Endodermal cell (in vitro differentiated cells): Measurements from ENCODE around the gene DNM2. TPM values are rescaled to one million over a fixed set of nuclear protein-coding genes. Genes with fewer than 3 reads are reported as not detected.

Source experiments
- DNase-seq: peaks from one replicate; pipeline ENCODE4 v3.0.0-alpha.2; 2017
- H3K27ac ChIP-seq: 2 replicates; pipeline ENCODE4 v1.5.1; 2013; ENCODE audit warnings: mild to moderate bottlenecking, low read depth, low read length, moderate library complexity
- H3K27me3 ChIP-seq: 2 replicates; pipeline ENCODE4 v1.6.1; 2013; ENCODE audit warnings: mild to moderate bottlenecking, low read length, moderate library complexity; ENCODE audit not compliant: insufficient read depth, control insufficient read depth, poor library complexity, severe bottlenecking
- H3K36me3 ChIP-seq: 2 replicates; pipeline ENCODE4 v1.7.0; 2013; ENCODE audit warnings: mild to moderate bottlenecking, low read length, moderate library complexity; ENCODE audit not compliant: control insufficient read depth, insufficient read depth
- H3K4me1 ChIP-seq: one replicate; pipeline ENCODE4 v1.7.0; 2013; ENCODE audit warnings: low read length; ENCODE audit not compliant: control insufficient read depth, insufficient read depth
- H3K4me3 ChIP-seq: 2 replicates; pipeline ENCODE4 v1.5.1; 2013; ENCODE audit warnings: mild to moderate bottlenecking, low read length, moderate library complexity
- H3K9ac ChIP-seq: 2 replicates; pipeline ENCODE4 v1.6.1; 2013; ENCODE audit warnings: mild to moderate bottlenecking, low read length, moderate library complexity; ENCODE audit not compliant: poor library complexity, severe bottlenecking; ENCODE audit errors: extremely low read depth
- H3K9me3 ChIP-seq: 2 replicates; pipeline ENCODE4 v1.6.1; 2013; ENCODE audit warnings: mild to moderate bottlenecking, low read length, moderate library complexity; ENCODE audit not compliant: control insufficient read depth
- H3K27ac Mint-ChIP-seq: 2 replicates; pipeline ENCODE4 v1.8.0; 2020; ENCODE audit warnings: mixed read lengths
- H3K27me3 Mint-ChIP-seq: 2 replicates; pipeline ENCODE4 v1.8.0; 2021; ENCODE audit warnings: mild to moderate bottlenecking, mixed read lengths; ENCODE audit not compliant: insufficient read depth
- H3K36me3 Mint-ChIP-seq: 2 replicates; pipeline ENCODE4 v1.8.0; 2020; ENCODE audit warnings: low read depth, mixed read lengths
- H3K4me1 Mint-ChIP-seq: 2 replicates; pipeline ENCODE4 v1.8.0; 2020; ENCODE audit warnings: mixed read lengths
- H3K4me3 Mint-ChIP-seq: 2 replicates; pipeline ENCODE4 v1.8.0; 2020; ENCODE audit warnings: mild to moderate bottlenecking, moderate library complexity, mixed read lengths
- H3K9me3 Mint-ChIP-seq: 2 replicates; pipeline ENCODE4 v1.8.0; 2020; ENCODE audit warnings: mild to moderate bottlenecking, mixed read lengths
- WGBS, 2 experiments: methylation state at CpG; one replicate each; pipeline versions ENCODE4 v1.1.5 to v1.1.7; 2013; ENCODE audit warnings: missing lambda C conversion rate in 2 of 2, mixed read lengths in 1 of 2; ENCODE audit not compliant: insufficient coverage in 1 of 2, insufficient read length in 1 of 2; 5-methylcytosine and 5-hydroxymethylcytosine counted together
- total RNA-seq, 2 donors: library from RNA; stranded (reverse); fragmentation: NEBNext Ultra II Directional in 1 of 2; extraction: Animal tissue kit (Norgen Biotek cat#: 25700) in 1 of 2; gene quantifications; 2 replicates in 1 of 2; 3 replicates in 1 of 2; pipeline ENCODE4 v1.2.1, GENCODE V29; 2021
- TF ChIP-seq, protein P1 (sequence below): fragments of 200-600 bp; sonication (generic); conservative IDR thresholded peaks from 2 replicates; pipeline ENCODE4 v1.5.0; 2021; ENCODE audit warnings: antibody characterized with exemption, mild to moderate bottlenecking

Gene DNM2
- total RNA-seq, 2 donors from 2014 or later, result 118 to 136 TPM

DNA sequence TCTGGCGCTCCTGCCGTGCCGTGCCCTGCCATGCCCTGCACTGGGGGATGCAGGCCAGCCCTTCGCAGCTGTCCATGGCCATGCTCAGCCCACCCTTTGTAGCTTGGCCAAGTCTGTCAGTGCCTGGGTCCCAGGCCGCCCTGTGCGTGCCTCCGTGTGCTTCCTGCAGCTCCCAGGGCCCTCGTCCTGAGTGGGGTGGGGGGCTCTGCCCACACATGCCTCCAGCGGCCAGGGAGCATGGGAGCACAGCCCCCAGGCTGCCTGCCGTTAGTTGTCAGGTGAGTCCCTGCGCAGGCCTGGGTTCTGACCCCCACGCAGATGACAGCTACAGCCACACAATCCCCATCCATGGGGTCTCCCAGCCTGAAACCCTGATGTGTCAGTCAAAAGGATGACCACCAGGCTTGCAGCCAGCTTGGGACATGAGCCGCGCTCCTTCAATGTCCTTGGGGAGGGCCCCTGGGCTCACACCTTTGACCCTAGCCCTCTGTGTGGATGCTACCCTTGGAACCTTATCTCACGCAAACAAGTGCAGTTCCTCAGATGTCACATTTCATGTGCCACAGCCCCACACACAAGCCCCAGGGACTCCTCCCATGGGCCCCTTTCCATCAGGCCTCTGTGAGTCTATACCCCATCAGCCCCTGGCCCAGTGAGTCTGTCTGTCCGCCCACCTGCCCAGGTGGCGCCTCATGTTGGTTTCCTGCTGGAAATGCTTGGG is 93.7 kb downstream of the DNM2 start:
- no peak overlapping the region for H3K27ac ChIP-seq
- Mint-ChIP-seq H3K9me3 (no peaks in the 10 kb centered on the region), H3K27me3 (no peaks in the 10 kb centered on the region), H3K27ac (peak overlapping the region; percentile 35), H3K36me3 (peaks cover 33% of the 10 kb centered on the region), H3K4me3 (no peak overlapping the region), H3K4me1 (no peaks in the 10 kb centered on the region)
- H3K9ac ChIP-seq, result no peak overlapping the region
- no peaks in the 10 kb centered on the region for H3K9me3 ChIP-seq
- TF ChIP-seq, protein P1, sequence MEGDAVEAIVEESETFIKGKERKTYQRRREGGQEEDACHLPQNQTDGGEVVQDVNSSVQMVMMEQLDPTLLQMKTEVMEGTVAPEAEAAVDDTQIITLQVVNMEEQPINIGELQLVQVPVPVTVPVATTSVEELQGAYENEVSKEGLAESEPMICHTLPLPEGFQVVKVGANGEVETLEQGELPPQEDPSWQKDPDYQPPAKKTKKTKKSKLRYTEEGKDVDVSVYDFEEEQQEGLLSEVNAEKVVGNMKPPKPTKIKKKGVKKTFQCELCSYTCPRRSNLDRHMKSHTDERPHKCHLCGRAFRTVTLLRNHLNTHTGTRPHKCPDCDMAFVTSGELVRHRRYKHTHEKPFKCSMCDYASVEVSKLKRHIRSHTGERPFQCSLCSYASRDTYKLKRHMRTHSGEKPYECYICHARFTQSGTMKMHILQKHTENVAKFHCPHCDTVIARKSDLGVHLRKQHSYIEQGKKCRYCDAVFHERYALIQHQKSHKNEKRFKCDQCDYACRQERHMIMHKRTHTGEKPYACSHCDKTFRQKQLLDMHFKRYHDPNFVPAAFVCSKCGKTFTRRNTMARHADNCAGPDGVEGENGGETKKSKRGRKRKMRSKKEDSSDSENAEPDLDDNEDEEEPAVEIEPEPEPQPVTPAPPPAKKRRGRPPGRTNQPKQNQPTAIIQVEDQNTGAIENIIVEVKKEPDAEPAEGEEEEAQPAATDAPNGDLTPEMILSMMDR, result no peak
- no peaks in the 10 kb centered on the region for H3K4me1 ChIP-seq
- H3K36me3 ChIP-seq, result peaks cover 45% of the 10 kb centered on the region
- no peaks in the 10 kb centered on the region for H3K27me3 ChIP-seq
- WGBS, 2 experiments, result 94 to 95% methylated on average over 7 to 17 of the region's 17 CpGs
- DNase-seq, result no peak
- no peak overlapping the region for H3K4me3 ChIP-seq

DNA sequence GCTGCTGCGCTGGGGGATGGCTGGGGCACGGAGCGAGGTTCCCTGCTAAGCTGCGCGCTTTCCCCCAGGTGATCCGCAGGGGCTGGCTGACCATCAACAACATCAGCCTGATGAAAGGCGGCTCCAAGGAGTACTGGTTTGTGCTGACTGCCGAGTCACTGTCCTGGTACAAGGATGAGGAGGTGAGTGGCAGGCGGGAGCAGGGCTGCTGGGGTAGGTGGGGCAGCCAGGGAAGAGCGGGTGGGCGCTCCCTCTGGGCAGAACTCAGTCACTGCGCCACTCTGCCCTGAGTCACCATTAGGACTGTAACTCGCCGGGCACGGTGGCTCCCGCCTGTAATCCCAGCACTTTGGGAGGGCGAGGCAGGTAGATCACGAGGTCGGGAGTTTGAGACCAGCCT is 94.3 kb downstream of the DNM2 start:
- no peaks in the 10 kb centered on the region for H3K27me3 ChIP-seq
- no peaks in the 10 kb centered on the region for H3K4me1 ChIP-seq
- peaks cover 45% of the 10 kb centered on the region for H3K36me3 ChIP-seq
- no peaks in the 10 kb centered on the region for H3K9me3 Mint-ChIP-seq
- no peak overlapping the region for H3K27ac ChIP-seq
- H3K4me1 Mint-ChIP-seq, result no peaks in the 10 kb centered on the region
- no peaks in the 10 kb centered on the region for H3K27me3 Mint-ChIP-seq
- H3K4me3 ChIP-seq, result no peak overlapping the region
- peaks cover 33% of the 10 kb centered on the region for H3K36me3 Mint-ChIP-seq
- 94 to 98% methylated on average over 12 to 19 of the region's 19 CpGs for WGBS, 2 experiments
- H3K27ac Mint-ChIP-seq, result peak overlapping the region; percentile 35
- no peak overlapping the region for H3K9ac ChIP-seq
- peak; percentile 59 for DNase-seq
- H3K9me3 ChIP-seq, result no peaks in the 10 kb centered on the region
- H3K4me3 Mint-ChIP-seq, result no peak overlapping the region
- TF ChIP-seq, protein P1, result no peak

DNA sequence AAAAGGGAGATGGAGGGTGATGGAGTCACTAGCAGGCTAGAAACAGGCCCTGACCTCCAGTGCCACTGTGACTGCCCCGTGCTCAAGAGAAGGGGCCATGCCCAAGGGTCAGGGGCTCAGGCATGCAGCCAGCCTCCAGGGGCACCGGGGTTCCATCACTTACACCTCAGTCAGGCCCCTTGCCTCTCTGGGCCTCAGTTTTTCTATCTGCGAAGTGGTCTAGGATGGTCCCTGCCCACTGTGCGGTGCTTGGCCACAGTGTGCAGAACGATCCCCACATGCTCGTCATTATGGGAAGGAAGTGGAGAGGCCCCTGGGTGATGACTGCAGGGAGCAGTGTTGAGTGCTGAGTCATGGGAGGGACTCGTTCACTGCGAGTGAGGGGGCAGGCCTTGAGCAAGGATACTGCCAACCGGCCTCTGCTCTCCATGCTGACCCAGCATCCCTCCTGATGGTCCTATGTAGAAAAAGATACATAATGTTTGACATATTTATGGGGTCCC is 95.1 kb downstream of the DNM2 start:
- H3K27ac ChIP-seq, result no peak overlapping the region
- no peaks in the 10 kb centered on the region for H3K27me3 ChIP-seq
- H3K36me3 Mint-ChIP-seq, result peaks cover 32% of the 10 kb centered on the region
- H3K27ac Mint-ChIP-seq, result no peak overlapping the region
- H3K4me1 ChIP-seq, result no peaks in the 10 kb centered on the region
- H3K36me3 ChIP-seq, result peaks cover 45% of the 10 kb centered on the region
- H3K9me3 Mint-ChIP-seq, result no peaks in the 10 kb centered on the region
- peak; percentile 43 for DNase-seq
- H3K9me3 ChIP-seq, result no peaks in the 10 kb centered on the region
- no peak overlapping the region for H3K4me3 ChIP-seq
- no peak overlapping the region for H3K9ac ChIP-seq
- H3K4me1 Mint-ChIP-seq, result no peaks in the 10 kb centered on the region
- WGBS, 2 experiments, result 93 to 96% methylated on average over 7 to 9 of the region's 9 CpGs
- no peaks in the 10 kb centered on the region for H3K27me3 Mint-ChIP-seq
- H3K4me3 Mint-ChIP-seq, result no peak overlapping the region
- TF ChIP-seq, protein P1, result no peak
